Esophagus squamous epithelium (tissue), 5 donors: ENCODE data around the gene CHAC2. TPM values are rescaled to one million over a fixed set of nuclear protein-coding genes. Genes with fewer than 3 reads are reported as not detected.

Experiments
- DNase-seq: peaks from one replicate; lab custom pipeline; 2025; lab: John Stamatoyannopoulos, UW
- H3K27ac ChIP-seq, 4 donors: fragments of 200-600 bp; sonication (generic); one replicate each; pipeline ENCODE4 v1.5.1; 2016 to 2019; ENCODE audit warnings: mild to moderate bottlenecking in 1 of 4
- H3K27me3 ChIP-seq, 4 donors: fragments of 200-600 bp; sonication (generic); 1 replicate in 3 of 4; 2 replicates in 1 of 4; pipeline versions ENCODE4 v1.5.1 to v1.6.0; 2017 to 2021; ENCODE audit warnings: antibody characterized with exemption in 1 of 4
- H3K36me3 ChIP-seq, 3 donors: fragments of 200-600 bp; sonication (generic); one replicate each; pipeline ENCODE4 v1.5.1; 2016 to 2019
- H3K4me1 ChIP-seq, 3 donors: fragments of 200-600 bp; sonication (generic); one replicate each; pipeline ENCODE4 v1.5.1; 2017 to 2019
- H3K4me3 ChIP-seq, 4 donors: fragments of 200-600 bp; sonication (generic); 1 replicate in 3 of 4; 2 replicates in 1 of 4; pipeline ENCODE4 v1.5.1; 2016 to 2019; ENCODE audit warnings: mild to moderate bottlenecking in 2 of 4, moderate library complexity in 1 of 4
- H3K9me3 ChIP-seq, 3 donors: fragments of 200-600 bp; sonication (generic); one replicate each; pipeline ENCODE4 v1.5.1; 2016 to 2019
- CTCF ChIP-seq, 6 experiments: fragments of 450-650 bp in 4 of 6; fragments of 200-600 bp in 2 of 6; sonication (generic) in 2 of 6; IDR thresholded peaks; one replicate each; pipeline ENCODE4 v1.5.1; 2016 to 2019; ENCODE audit warnings: antibody characterized with exemption in 6 of 6, mild to moderate bottlenecking in 4 of 6, moderate library complexity in 4 of 6
- POLR2A ChIP-seq, 4 donors: fragments of 450-650 bp; IDR thresholded peaks; one replicate each; pipeline ENCODE4 v1.6.1; 2017; ENCODE audit warnings: antibody characterized with exemption in 4 of 4, mild to moderate bottlenecking in 4 of 4, moderate library complexity in 3 of 4
- WGBS, 2 donors: methylation state at CpG; one replicate each; pipeline ENCODE4 v1.1.5; 2018; 5-methylcytosine and 5-hydroxymethylcytosine counted together
- intact Hi-C: fragments of 100-400 bp; cut with DNase I; formaldehyde crosslinking; loops from one replicate; pipeline ENCODE4 v1.15.0; 2022
- total RNA-seq, 4 donors: library from RNA; depleted of rRNA; stranded (reverse); fragments of >200 nt; gene quantifications; one replicate each; pipeline ENCODE4 v1.1.0, GENCODE V29; 2016
- donor health status: DM: yes; HTN: yes; CAD: no.

CHAC2 gene
- total RNA-seq, 4 donors from 2014 or later, result 5.0 to 11.3 (median 8.7) TPM

GRCh38 chr2:53786352-53786704 lies 18.7 kb downstream of the CHAC2 start:
- Histone ChIP-seq H3K36me3 (peaks cover 0 to 8% (median 0%) of the 10 kb centered on the region in 3 donors), H3K27ac (peak overlapping the region; percentile 80 to 90 (median 86)), H3K9me3 (no peaks in the 10 kb centered on the region), H3K27me3 (no peaks in the 10 kb centered on the region), H3K4me1 (peaks cover 6 to 61% (median 25%) of the 10 kb centered on the region in 3 donors), H3K4me3 (peak overlapping the region; percentile 68 to 98 (median 82))
- intact Hi-C loops, result no loop called here
- no peak for TF ChIP-seq CTCF (IDR thresholded peaks at IDR 0.05)
- TF ChIP-seq POLR2A (IDR thresholded peaks at IDR 0.05), result no peak
- DNase-seq, result no peak
- 0% methylated on average over 15 to 18 of the region's 18 CpGs for WGBS, 2 donors

- Histone ChIP-seq H3K36me3 (peaks cover 0 to 2% (median 0%) of the 10 kb centered on the region in 3 donors), H3K27ac (peak within 1 kb of the TSS; percentile 80 to 90 (median 86)), H3K27me3 (no peaks in the 10 kb centered on the region), H3K4me1 (peaks cover 6 to 55% (median 25%) of the 10 kb centered on the region in 3 donors), H3K9me3 (no peaks in the 10 kb centered on the region), H3K4me3 (peak within 1 kb of the TSS; percentile 68 to 98 (median 82))
- DNase-seq, result peak; percentile 41
- 0% methylated on average over 23 to 25 of the region's 77 CpGs for WGBS, 2 donors
- intact Hi-C loops, result no loop called here
- TF ChIP-seq POLR2A (IDR thresholded peaks at IDR 0.05), result peak in 2 of 4 donors; percentile 43 to 61
- TF ChIP-seq CTCF (IDR thresholded peaks at IDR 0.05), result no peak
Observed at GRCh38 chr2:53786705-53787613, 19.4 kb downstream of the CHAC2 start, which contains the start of the genes ASB3 and ERLEC1. Gene ASB3, minus strand, starts transcription at chr2:53786953. Its CDS starts 21,381 bp downstream, at chr2:53765572. Gene ERLEC1, plus strand, starts transcription at chr2:53787044. Its CDS starts 167 bp downstream, at chr2:53787211.

GRCh38 chr2:53787614-53788289 lies 20.1 kb downstream of the CHAC2 start:
- H3K4me3 ChIP-seq, result peak overlapping the region; percentile 68 to 98 (median 82)
- intact Hi-C loops, result no loop called here
- H3K36me3 ChIP-seq, result no peaks in the 10 kb centered on the region
- DNase-seq, result no peak
- H3K9me3 ChIP-seq, result no peaks in the 10 kb centered on the region
- TF ChIP-seq CTCF (IDR thresholded peaks at IDR 0.05), result no peak
- no peak for TF ChIP-seq POLR2A (IDR thresholded peaks at IDR 0.05)
- 3% methylated on average over 17 of the region's 17 CpGs for WGBS, 2 donors
- no peaks in the 10 kb centered on the region for H3K27me3 ChIP-seq
- peaks cover 6 to 47% (median 25%) of the 10 kb centered on the region in 3 donors for H3K4me1 ChIP-seq
- H3K27ac ChIP-seq, result peak overlapping the region; percentile 80 to 90 (median 86)

GRCh38 chr2:53793261-53793660 lies 25.7 kb downstream of the CHAC2 start:
- H3K27me3 ChIP-seq, result no peaks in the 10 kb centered on the region
- H3K36me3 ChIP-seq, result peaks cover 0 to 43% (median 0%) of the 10 kb centered on the region in 3 donors
- no peak overlapping the region for H3K27ac ChIP-seq
- no peaks in the 10 kb centered on the region for H3K9me3 ChIP-seq
- no peak overlapping the region for H3K4me3 ChIP-seq
- peaks cover 3 to 7% (median 3%) of the 10 kb centered on the region in 3 donors for H3K4me1 ChIP-seq
- no peak for TF ChIP-seq CTCF (IDR thresholded peaks at IDR 0.05)
- TF ChIP-seq POLR2A (IDR thresholded peaks at IDR 0.05), result no peak
- 82 to 85% methylated on average over 3 of the region's 3 CpGs for WGBS, 2 donors
- intact Hi-C loops, result no loop called here
- DNase-seq, result no peak
